HAP-1 (cell line): Measurements from ENCODE around the gene KCNJ5.
"Not testable (repeated sequence)": the region's sequence is repeated elsewhere in the genome, so short reads cannot be mapped to it uniquely, and the experiment has no call there.

Source experiments
- DNase-seq, 2 experiments: peaks; one replicate each; pipeline ENCODE4 v3.0.0-alpha.2; 2016 to 2020; ENCODE audit warnings: low spot score in 2 of 2
- H3K27me3 ChIP-seq: fragments of 250-450 bp; sonication (Bioruptor Pico); 2 replicates; pipeline ENCODE4 v1.5.1; 2020; ENCODE audit warnings: low read depth, mild to moderate bottlenecking, moderate library complexity
- H3K36me3 ChIP-seq: fragments of 250-450 bp; sonication (Bioruptor Pico); replicated peaks from 2 replicates; pipeline ENCODE4 v1.5.1; 2020; ENCODE audit warnings: mild to moderate bottlenecking
- H3K4me1 ChIP-seq: fragments of 250-450 bp; sonication (Bioruptor Pico); 2 replicates; pipeline ENCODE4 v1.5.1; 2020; ENCODE audit warnings: mild to moderate bottlenecking
- H3K4me3 ChIP-seq: fragments of 250-450 bp; sonication (Bioruptor Pico); 2 replicates; pipeline ENCODE4 v1.5.1; 2020; ENCODE audit warnings: mild to moderate bottlenecking, moderate library complexity
- H3K9me3 ChIP-seq: fragments of 250-450 bp; sonication (Bioruptor Pico); 2 replicates; pipeline ENCODE4 v1.5.1; 2020; ENCODE audit warnings: mild to moderate bottlenecking, moderate library complexity
- in situ Hi-C: fragments of 300-500 bp; cut with MboI; formaldehyde crosslinking; loops from 3 replicates; pipeline ENCODE4 v1.14.3; 2020; ENCODE audit warnings: low sequenced_read_pairs, inconsistent platforms, mixed read lengths

The KCNJ5 gene

GRCh38 chr11:128916681-128917080, 25.5 kb downstream of the KCNJ5 start:
- Histone ChIP-seq H3K4me1 (no peaks in the 10 kb centered on the region), H3K9me3 (no peaks in the 10 kb centered on the region), H3K27me3 (no peaks in the 10 kb centered on the region), H3K36me3 (no peaks in the 10 kb centered on the region), H3K4me3 (no peak overlapping the region)
- in situ Hi-C loops: no loop called here
- no peak for DNase-seq

- in situ Hi-C loops: no loop called here
- Histone ChIP-seq H3K9me3 (no peaks in the 10 kb centered on the region), H3K4me3 (no peak overlapping the region), H3K36me3 (no peaks in the 10 kb centered on the region), H3K4me1 (no peaks in the 10 kb centered on the region), H3K27me3 (no peaks in the 10 kb centered on the region)
- DNase-seq: no peak
Measured at GRCh38 chr11:128917144-128917724, 26.1 kb downstream of the KCNJ5 start.

GRCh38 chr11:128919216-128919615, 28.1 kb downstream of the KCNJ5 start:
- Histone ChIP-seq H3K36me3 (no peaks in the 10 kb centered on the region), H3K27me3 (no peaks in the 10 kb centered on the region), H3K9me3 (no peaks in the 10 kb centered on the region), H3K4me1 (no peaks in the 10 kb centered on the region), H3K4me3 (no peak overlapping the region)
- DNase-seq: no peak
- in situ Hi-C loops: no loop called here

GRCh38 chr11:128919635-128920034, 28.5 kb downstream of the KCNJ5 start:
- H3K27me3 ChIP-seq, H3K4me3 ChIP-seq, H3K9me3 ChIP-seq, DNase-seq, H3K4me1 ChIP-seq, H3K36me3 ChIP-seq, in situ Hi-C loops: not testable (repeated sequence)

GRCh38 chr11:128920666-128921065, 29.5 kb downstream of the KCNJ5 start:
- Histone ChIP-seq H3K4me3 (no peak overlapping the region), H3K27me3 (no peaks in the 10 kb centered on the region), H3K9me3 (no peaks in the 10 kb centered on the region), H3K36me3 (no peaks in the 10 kb centered on the region), H3K4me1 (no peaks in the 10 kb centered on the region)
- DNase-seq: no peak
- in situ Hi-C loops: no loop called here

- no peaks in the 10 kb centered on the region for H3K9me3 ChIP-seq
- H3K27me3 ChIP-seq: no peaks in the 10 kb centered on the region
- no peak for DNase-seq
- in situ Hi-C loops: no loop called here
- no peak overlapping the region for H3K4me3 ChIP-seq
- H3K36me3 ChIP-seq: no peaks in the 10 kb centered on the region
- no peaks in the 10 kb centered on the region for H3K4me1 ChIP-seq
Measured at GRCh38 chr11:128921793-128922192, 30.6 kb downstream of the KCNJ5 start.

- H3K27me3 ChIP-seq: no peaks in the 10 kb centered on the region
- no peak for DNase-seq
Measured at GRCh38 chr11:128924104-128924503, 32.9 kb downstream of the KCNJ5 start.

GRCh38 chr11:128924510-128925249, 33.5 kb downstream of the KCNJ5 start:
- H3K36me3 ChIP-seq: no peaks in the 10 kb centered on the region
- no peaks in the 10 kb centered on the region for H3K27me3 ChIP-seq
- no peaks in the 10 kb centered on the region for H3K4me1 ChIP-seq
- DNase-seq: no peak
- no peaks in the 10 kb centered on the region for H3K9me3 ChIP-seq
- in situ Hi-C loops: no loop called here
- H3K4me3 ChIP-seq: no peak overlapping the region

More at GRCh38 chr11:128924104-128924503, 32.9 kb downstream of the KCNJ5 start:
- Histone ChIP-seq H3K36me3 (no peaks in the 10 kb centered on the region), H3K4me1 (no peaks in the 10 kb centered on the region), H3K9me3 (no peaks in the 10 kb centered on the region), H3K4me3 (no peak overlapping the region)
- in situ Hi-C loops: no loop called here

GRCh38 chr11:128925250-128925600, 34.1 kb downstream of the KCNJ5 start:
- H3K36me3 ChIP-seq: no peaks in the 10 kb centered on the region
- in situ Hi-C loops: no loop called here
- DNase-seq: no peak
- H3K4me1 ChIP-seq: no peaks in the 10 kb centered on the region
- no peaks in the 10 kb centered on the region for H3K9me3 ChIP-seq
- no peaks in the 10 kb centered on the region for H3K27me3 ChIP-seq
- no peak overlapping the region for H3K4me3 ChIP-seq

GRCh38 chr11:128926000-128926399, 34.8 kb downstream of the KCNJ5 start:
- H3K9me3 ChIP-seq: no peaks in the 10 kb centered on the region
- DNase-seq: no peak
- no peaks in the 10 kb centered on the region for H3K27me3 ChIP-seq
- no peak overlapping the region for H3K4me3 ChIP-seq
- H3K4me1 ChIP-seq: no peaks in the 10 kb centered on the region
- no peaks in the 10 kb centered on the region for H3K36me3 ChIP-seq
- in situ Hi-C loops: no loop called here

GRCh38 chr11:128926437-128927107, 35.4 kb downstream of the KCNJ5 start:
- in situ Hi-C loops: no loop called here
- no peaks in the 10 kb centered on the region for H3K36me3 ChIP-seq
- no peaks in the 10 kb centered on the region for H3K27me3 ChIP-seq
- H3K4me1 ChIP-seq: no peaks in the 10 kb centered on the region
- no peak for DNase-seq
- H3K9me3 ChIP-seq: no peaks in the 10 kb centered on the region
- no peak overlapping the region for H3K4me3 ChIP-seq

GRCh38 chr11:128927108-128927461, 35.9 kb downstream of the KCNJ5 start:
- Histone ChIP-seq H3K4me1 (no peaks in the 10 kb centered on the region), H3K27me3 (no peaks in the 10 kb centered on the region), H3K36me3 (no peaks in the 10 kb centered on the region), H3K4me3 (no peak overlapping the region), H3K9me3 (no peaks in the 10 kb centered on the region)
- in situ Hi-C loops: no loop called here
- DNase-seq: no peak

GRCh38 chr11:128927683-128928336, 36.7 kb downstream of the KCNJ5 start:
- H3K27me3 ChIP-seq: no peaks in the 10 kb centered on the region
- DNase-seq: no peak
- in situ Hi-C loops: no loop called here

GRCh38 chr11:128928400-128928799, 37.2 kb downstream of the KCNJ5 start:
- Histone ChIP-seq H3K4me3 (no peak overlapping the region), H3K27me3 (no peaks in the 10 kb centered on the region)

More at GRCh38 chr11:128927683-128928336, 36.7 kb downstream of the KCNJ5 start:
- no peaks in the 10 kb centered on the region for H3K9me3 ChIP-seq
- no peaks in the 10 kb centered on the region for H3K36me3 ChIP-seq
- H3K4me1 ChIP-seq: no peaks in the 10 kb centered on the region
- H3K4me3 ChIP-seq: no peak overlapping the region

More at GRCh38 chr11:128928400-128928799, 37.2 kb downstream of the KCNJ5 start:
- Histone ChIP-seq H3K36me3 (no peaks in the 10 kb centered on the region), H3K9me3 (no peaks in the 10 kb centered on the region), H3K4me1 (no peaks in the 10 kb centered on the region)
- DNase-seq: no peak
- in situ Hi-C loops: no loop called here
